HepG2 (cell line): Measurements from ENCODE around the gene ANKUB1. TPM values are rescaled to one million over a fixed set of nuclear protein-coding genes. Genes with fewer than 3 reads are reported as not detected.

Experiments
- BRD4 ChIP-seq: sonication (generic); formaldehyde crosslinking; IDR thresholded peaks from 2 replicates; pipeline ENCODE4 v1.4.0; 2020; ENCODE audit warnings: missing genetic modification reagents
- DNMT3B ChIP-seq: conservative IDR thresholded peaks from 2 replicates; pipeline ENCODE4 v1.6.1; 2016; ENCODE audit warnings: missing biosample characterization, control low read depth
- FOXK2 ChIP-seq: fragments of 450-650 bp; IDR thresholded peaks from 2 replicates; pipeline ENCODE4 v1.6.1; 2016
- GTF2F1 ChIP-seq: fragments of 150-350 bp; IDR thresholded peaks from 2 replicates; pipeline ENCODE4 v1.6.1; 2014; ENCODE audit warnings: low read length
- ISL2 ChIP-seq: sonication (generic); formaldehyde crosslinking; IDR thresholded peaks from 2 replicates; pipeline ENCODE4 v1.5.0; 2020; ENCODE audit warnings: missing genetic modification reagents
- MEIS1 ChIP-seq: sonication (generic); formaldehyde crosslinking; IDR thresholded peaks from 2 replicates; pipeline ENCODE4 v1.9.0; 2021; ENCODE audit warnings: mild to moderate bottlenecking, missing genetic modification reagents, moderate library complexity, borderline replicate concordance
- NCOA5 ChIP-seq: sonication (generic); formaldehyde crosslinking; IDR thresholded peaks from 2 replicates; pipeline ENCODE4 v1.4.0; 2020; ENCODE audit warnings: missing genetic modification reagents
- PCBP1 ChIP-seq: fragments of 200-400 bp; formaldehyde crosslinking; IDR thresholded peaks from 2 replicates; pipeline ENCODE4 v1.6.1; 2017; ENCODE audit warnings: mild to moderate bottlenecking, low read depth, low read length, borderline replicate concordance
- PHF8 ChIP-seq: sonication (generic); formaldehyde crosslinking; IDR thresholded peaks from 2 replicates; pipeline ENCODE4 v1.5.0; 2020; ENCODE audit warnings: missing genetic modification reagents
- SP4 ChIP-seq: sonication (generic); formaldehyde crosslinking; IDR thresholded peaks from 2 replicates; pipeline ENCODE4 v1.8.1; 2023; ENCODE audit warnings: mild to moderate bottlenecking, missing genetic modification reagents
- TCF7 ChIP-seq: sonication (generic); IDR thresholded peaks from 2 replicates; pipeline ENCODE4 v1.6.1; 2016; ENCODE audit warnings: antibody characterized with exemption, low read depth
- TOPORS ChIP-seq: sonication (generic); formaldehyde crosslinking; IDR thresholded peaks from 2 replicates; pipeline ENCODE4 v1.8.0; 2023; ENCODE audit warnings: mild to moderate bottlenecking, missing genetic modification reagents
- ZFAT ChIP-seq: sonication (generic); formaldehyde crosslinking; conservative IDR thresholded peaks from 2 replicates; pipeline ENCODE4 v1.8.1; 2023; ENCODE audit warnings: missing genetic modification reagents, inconsistent platforms
- ZMYM4 ChIP-seq: sonication (generic); formaldehyde crosslinking; IDR thresholded peaks from 2 replicates; pipeline ENCODE4 v1.8.1; 2023; ENCODE audit warnings: mild to moderate bottlenecking, missing genetic modification reagents
- ZNF10 ChIP-seq: sonication (generic); formaldehyde crosslinking; IDR thresholded peaks from 2 replicates; pipeline ENCODE4 v1.4.0; 2020; ENCODE audit warnings: mild to moderate bottlenecking, low read depth, missing genetic modification reagents, borderline replicate concordance
- ZNF367 ChIP-seq: sonication (generic); formaldehyde crosslinking; IDR thresholded peaks from 2 replicates; pipeline ENCODE4 v1.4.0; 2020; ENCODE audit warnings: missing genetic modification reagents, borderline replicate concordance
- ZNF530 ChIP-seq: sonication (generic); formaldehyde crosslinking; IDR thresholded peaks from 2 replicates; pipeline ENCODE4 v1.5.0; 2020; ENCODE audit warnings: low read depth, mild to moderate bottlenecking, missing genetic modification reagents
- ZNF562 ChIP-seq: sonication (generic); formaldehyde crosslinking; IDR thresholded peaks from 2 replicates; pipeline ENCODE4 v1.8.0; 2022; ENCODE audit warnings: missing genetic modification reagents, borderline replicate concordance
- ZNF839 ChIP-seq: sonication (generic); formaldehyde crosslinking; IDR thresholded peaks from 2 replicates; pipeline ENCODE4 v1.4.0; 2020; ENCODE audit warnings: missing genetic modification reagents, mild to moderate bottlenecking, borderline replicate concordance
- polyA plus RNA-seq, 8 experiments: library from polyadenylated mRNA; depleted of rRNA in 3 of 8; stranded (reverse) in 7 of 8; unstranded in 1 of 8; fragments of >200 nt; fragmentation: Illumina TruSeq in 4 of 8; extraction: Trizol in 4 of 8; gene quantifications; 2 replicates each; pipeline versions ENCODE4 v1.2.1 to v1.2.3, GENCODE V29; 2011 to 2016; ENCODE audit warnings: low read depth in 4 of 8, missing spikeins in 1 of 8, mixed read lengths in 1 of 8; ENCODE audit not compliant: insufficient read depth in 1 of 8
- total RNA-seq, 5 experiments: library from RNA; depleted of rRNA; stranded (reverse); fragments of >200 nt; fragmentation: Illumina TruSeq; extraction: Trizol; gene quantifications; 2 replicates each; pipeline ENCODE4 v1.2.3, GENCODE V29; 2016; ENCODE audit warnings: low read depth in 1 of 5
- TF ChIP-seq, protein P1 (sequence below): sonication (generic); formaldehyde crosslinking; IDR thresholded peaks from 2 replicates; pipeline ENCODE4 v1.4.0; 2020; ENCODE audit warnings: mild to moderate bottlenecking, missing genetic modification reagents
- TF ChIP-seq, protein P2 (sequence below): sonication (generic); formaldehyde crosslinking; IDR thresholded peaks from 2 replicates; pipeline ENCODE4 v1.8.0; 2022; ENCODE audit warnings: missing genetic modification reagents, low read depth, mild to moderate bottlenecking, borderline replicate concordance
- TF ChIP-seq, protein P3 (sequence below): sonication (generic); formaldehyde crosslinking; IDR thresholded peaks from 2 replicates; pipeline ENCODE4 v1.5.0; 2020; ENCODE audit warnings: missing genetic modification reagents, mild to moderate bottlenecking, borderline replicate concordance
- TF ChIP-seq, protein P4 (sequence below): sonication (generic); formaldehyde crosslinking; IDR thresholded peaks from 2 replicates; pipeline ENCODE4 v1.4.0; 2020; ENCODE audit warnings: missing genetic modification reagents
- TF ChIP-seq, protein P5 (sequence below): sonication (generic); formaldehyde crosslinking; IDR thresholded peaks from 2 replicates; pipeline ENCODE4 v1.4.0; 2020; ENCODE audit warnings: missing genetic modification reagents

The ANKUB1 gene
- total and polyA plus RNA-seq, 2 of the 13 experiments (the other 11 are each of a cell fraction or from before 2014, with no cell fraction given), result not detected

DNA sequence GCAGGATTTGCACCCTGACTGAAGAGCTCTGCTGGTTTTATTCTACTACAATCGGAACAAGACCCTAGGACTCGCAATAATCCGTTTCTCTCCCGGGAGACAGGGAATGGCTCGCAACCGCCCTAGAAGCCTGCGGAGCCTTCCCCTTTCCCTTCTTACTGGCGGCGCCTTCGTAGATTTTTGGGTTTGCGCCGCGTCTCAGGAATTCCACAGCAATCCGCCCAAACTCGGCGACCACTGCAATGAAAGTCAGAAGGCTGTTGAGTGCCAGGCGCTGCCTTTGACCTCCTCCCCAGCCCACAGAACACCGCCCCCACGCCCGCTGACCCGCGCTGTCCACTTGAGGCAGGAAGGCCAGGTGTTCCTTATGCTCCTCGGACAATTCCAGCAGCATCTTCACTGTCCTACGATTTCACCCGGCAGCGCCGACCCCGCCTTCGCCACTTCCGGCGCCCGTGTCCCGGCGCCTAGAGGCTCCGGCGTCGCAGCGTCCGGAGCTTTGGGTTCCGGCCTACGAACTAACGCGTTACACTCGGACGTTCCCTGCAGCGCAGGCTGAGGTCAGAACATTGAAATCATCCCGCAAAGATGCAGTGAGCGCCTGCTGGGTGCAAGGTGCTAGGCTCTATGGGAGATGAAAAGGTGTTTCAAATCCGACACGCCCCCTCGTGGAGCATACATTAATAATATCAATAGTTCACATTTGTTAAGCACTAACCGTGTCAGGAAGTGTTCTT lies 40.1 kb downstream of the ANKUB1 start, which contains the start of gene COMMD2 (continued):
- peak; percentile 89; the same call in 1 of the 2 replicates for TF ChIP-seq ZNF839 (CRISPR knock-in tag)
- TF ChIP-seq DNMT3B, result no peak; the same call in 1 of the 2 replicates
- TF ChIP-seq, protein P1, sequence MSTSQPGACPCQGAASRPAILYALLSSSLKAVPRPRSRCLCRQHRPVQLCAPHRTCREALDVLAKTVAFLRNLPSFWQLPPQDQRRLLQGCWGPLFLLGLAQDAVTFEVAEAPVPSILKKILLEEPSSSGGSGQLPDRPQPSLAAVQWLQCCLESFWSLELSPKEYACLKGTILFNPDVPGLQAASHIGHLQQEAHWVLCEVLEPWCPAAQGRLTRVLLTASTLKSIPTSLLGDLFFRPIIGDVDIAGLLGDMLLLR (CRISPR knock-in tag), result peak; percentile 75; the same call in 1 of the 2 replicates
- TF ChIP-seq, protein P2, sequence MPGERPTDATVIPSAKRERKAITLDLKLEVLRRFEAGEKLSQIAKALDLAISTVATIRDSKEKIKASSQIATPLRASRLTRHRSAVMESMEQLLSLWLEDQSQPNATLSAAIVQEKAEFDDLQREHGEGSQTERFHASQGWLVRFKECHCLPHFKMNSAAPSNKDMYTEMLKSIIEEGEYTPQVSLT, result no peak
- no peak; the same call in 1 of the 2 replicates for TF ChIP-seq PCBP1
- TF ChIP-seq, protein P3, sequence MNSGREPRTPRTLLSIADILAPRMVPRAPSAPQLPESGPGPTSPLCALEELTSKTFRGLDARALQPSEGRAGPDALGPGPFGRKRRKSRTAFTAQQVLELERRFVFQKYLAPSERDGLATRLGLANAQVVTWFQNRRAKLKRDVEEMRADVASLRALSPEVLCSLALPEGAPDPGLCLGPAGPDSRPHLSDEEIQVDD, result no peak
- no peak for TF ChIP-seq TCF7
- no peak for TF ChIP-seq ZNF10 (CRISPR knock-in tag)
- TF ChIP-seq PHF8 (CRISPR knock-in tag), result peak; percentile 90
- peak; percentile 27; the same call in 1 of the 2 replicates for TF ChIP-seq TOPORS
- no peak for TF ChIP-seq FOXK2
- TF ChIP-seq GTF2F1, result 0 out of 2 replicates have a peak, but pooled peaks have one; percentile 61
- TF ChIP-seq ZNF562 (CRISPR knock-in tag), result no peak
- peak; percentile 90 for TF ChIP-seq ISL2
- TF ChIP-seq ZMYM4 (CRISPR knock-in tag), result peak; percentile 100
- TF ChIP-seq MEIS1 (CRISPR knock-in tag), result no peak
- no peak for TF ChIP-seq ZNF367 (CRISPR knock-in tag)
- TF ChIP-seq, protein P4, sequence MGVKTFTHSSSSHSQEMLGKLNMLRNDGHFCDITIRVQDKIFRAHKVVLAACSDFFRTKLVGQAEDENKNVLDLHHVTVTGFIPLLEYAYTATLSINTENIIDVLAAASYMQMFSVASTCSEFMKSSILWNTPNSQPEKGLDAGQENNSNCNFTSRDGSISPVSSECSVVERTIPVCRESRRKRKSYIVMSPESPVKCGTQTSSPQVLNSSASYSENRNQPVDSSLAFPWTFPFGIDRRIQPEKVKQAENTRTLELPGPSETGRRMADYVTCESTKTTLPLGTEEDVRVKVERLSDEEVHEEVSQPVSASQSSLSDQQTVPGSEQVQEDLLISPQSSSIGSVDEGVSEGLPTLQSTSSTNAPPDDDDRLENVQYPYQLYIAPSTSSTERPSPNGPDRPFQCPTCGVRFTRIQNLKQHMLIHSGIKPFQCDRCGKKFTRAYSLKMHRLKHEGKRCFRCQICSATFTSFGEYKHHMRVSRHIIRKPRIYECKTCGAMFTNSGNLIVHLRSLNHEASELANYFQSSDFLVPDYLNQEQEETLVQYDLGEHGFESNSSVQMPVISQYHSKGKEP (CRISPR knock-in tag), result no peak
- TF ChIP-seq BRD4 (CRISPR knock-in tag), result peak; percentile 84
- peak; percentile 82 for TF ChIP-seq SP4 (CRISPR knock-in tag)
- TF ChIP-seq ZNF530 (CRISPR knock-in tag), result no peak
- no peak; the same call in 1 of the 2 replicates for TF ChIP-seq ZFAT (CRISPR knock-in tag)
- TF ChIP-seq, protein P5, sequence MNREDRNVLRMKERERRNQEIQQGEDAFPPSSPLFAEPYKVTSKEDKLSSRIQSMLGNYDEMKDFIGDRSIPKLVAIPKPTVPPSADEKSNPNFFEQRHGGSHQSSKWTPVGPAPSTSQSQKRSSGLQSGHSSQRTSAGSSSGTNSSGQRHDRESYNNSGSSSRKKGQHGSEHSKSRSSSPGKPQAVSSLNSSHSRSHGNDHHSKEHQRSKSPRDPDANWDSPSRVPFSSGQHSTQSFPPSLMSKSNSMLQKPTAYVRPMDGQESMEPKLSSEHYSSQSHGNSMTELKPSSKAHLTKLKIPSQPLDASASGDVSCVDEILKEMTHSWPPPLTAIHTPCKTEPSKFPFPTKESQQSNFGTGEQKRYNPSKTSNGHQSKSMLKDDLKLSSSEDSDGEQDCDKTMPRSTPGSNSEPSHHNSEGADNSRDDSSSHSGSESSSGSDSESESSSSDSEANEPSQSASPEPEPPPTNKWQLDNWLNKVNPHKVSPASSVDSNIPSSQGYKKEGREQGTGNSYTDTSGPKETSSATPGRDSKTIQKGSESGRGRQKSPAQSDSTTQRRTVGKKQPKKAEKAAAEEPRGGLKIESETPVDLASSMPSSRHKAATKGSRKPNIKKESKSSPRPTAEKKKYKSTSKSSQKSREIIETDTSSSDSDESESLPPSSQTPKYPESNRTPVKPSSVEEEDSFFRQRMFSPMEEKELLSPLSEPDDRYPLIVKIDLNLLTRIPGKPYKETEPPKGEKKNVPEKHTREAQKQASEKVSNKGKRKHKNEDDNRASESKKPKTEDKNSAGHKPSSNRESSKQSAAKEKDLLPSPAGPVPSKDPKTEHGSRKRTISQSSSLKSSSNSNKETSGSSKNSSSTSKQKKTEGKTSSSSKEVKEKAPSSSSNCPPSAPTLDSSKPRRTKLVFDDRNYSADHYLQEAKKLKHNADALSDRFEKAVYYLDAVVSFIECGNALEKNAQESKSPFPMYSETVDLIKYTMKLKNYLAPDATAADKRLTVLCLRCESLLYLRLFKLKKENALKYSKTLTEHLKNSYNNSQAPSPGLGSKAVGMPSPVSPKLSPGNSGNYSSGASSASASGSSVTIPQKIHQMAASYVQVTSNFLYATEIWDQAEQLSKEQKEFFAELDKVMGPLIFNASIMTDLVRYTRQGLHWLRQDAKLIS, result no peak
- TF ChIP-seq NCOA5, result no peak
